GM19240 (cell line): ENCODE data around the gene UCP3.

Experiments used
- DNase-seq: peaks from one replicate; pipeline ENCODE4 v3.0.0; 2011; ENCODE audit warnings: low spot score; ENCODE audit not compliant: insufficient read length

Gene UCP3

DNA sequence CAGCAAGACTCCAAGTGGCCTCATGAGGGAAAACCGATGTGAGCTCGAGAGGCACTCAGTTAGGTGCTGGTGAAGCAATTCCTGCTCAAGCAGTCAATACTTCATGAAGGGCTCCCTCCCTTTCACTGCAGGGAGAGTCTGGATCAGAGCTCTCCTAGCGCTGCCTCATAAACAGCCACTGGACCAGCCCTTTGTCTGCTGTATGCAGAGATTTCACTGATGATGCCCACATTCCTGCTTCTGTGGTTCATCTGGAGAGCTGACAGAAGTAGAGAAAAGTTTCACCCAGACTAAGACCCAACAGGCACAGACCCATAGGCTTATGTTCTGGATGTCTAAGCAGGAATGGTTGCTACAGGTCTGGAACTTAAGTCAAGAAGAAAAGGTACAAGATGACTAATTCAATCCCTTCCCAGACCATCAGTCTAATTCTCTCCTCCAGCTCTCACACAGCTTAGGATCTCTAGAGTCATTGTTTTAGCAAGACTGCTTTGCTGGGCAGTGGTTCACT lies 30.3 kb downstream of the UCP3 start:
- DNase-seq, result no peak

DNA sequence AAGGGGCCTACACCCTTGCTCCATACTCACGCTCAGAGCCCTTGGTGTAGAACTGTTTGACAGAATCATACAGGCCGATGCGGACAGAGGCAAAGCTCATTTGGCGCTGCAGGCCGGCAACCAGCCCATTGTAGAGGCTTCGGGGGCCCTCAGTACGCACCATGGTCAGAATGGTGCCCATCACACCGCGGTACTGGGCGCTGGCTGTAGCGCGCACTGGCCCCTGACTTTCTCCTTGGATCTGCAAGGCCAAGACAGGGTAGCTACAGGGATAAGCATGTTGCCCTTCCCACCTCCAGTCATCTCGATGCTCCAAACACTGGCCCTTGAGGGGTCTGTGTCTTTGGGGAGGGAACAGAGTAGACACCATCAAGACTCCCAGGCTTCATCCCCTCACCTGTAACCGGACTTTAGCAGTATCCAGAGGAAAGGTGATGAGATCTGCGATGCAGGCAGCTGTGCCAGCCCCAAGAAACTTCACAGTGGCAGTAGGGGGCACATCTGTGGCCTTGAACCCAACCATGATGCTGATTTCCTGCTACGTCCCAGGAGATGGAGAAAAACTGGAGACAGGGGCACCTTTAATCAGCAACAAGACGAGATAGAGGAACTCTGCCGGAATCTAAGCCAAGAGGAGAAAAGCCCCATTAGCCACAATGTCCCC lies 30.9 kb downstream of the UCP3 start:
- DNase-seq, result no peak

DNA sequence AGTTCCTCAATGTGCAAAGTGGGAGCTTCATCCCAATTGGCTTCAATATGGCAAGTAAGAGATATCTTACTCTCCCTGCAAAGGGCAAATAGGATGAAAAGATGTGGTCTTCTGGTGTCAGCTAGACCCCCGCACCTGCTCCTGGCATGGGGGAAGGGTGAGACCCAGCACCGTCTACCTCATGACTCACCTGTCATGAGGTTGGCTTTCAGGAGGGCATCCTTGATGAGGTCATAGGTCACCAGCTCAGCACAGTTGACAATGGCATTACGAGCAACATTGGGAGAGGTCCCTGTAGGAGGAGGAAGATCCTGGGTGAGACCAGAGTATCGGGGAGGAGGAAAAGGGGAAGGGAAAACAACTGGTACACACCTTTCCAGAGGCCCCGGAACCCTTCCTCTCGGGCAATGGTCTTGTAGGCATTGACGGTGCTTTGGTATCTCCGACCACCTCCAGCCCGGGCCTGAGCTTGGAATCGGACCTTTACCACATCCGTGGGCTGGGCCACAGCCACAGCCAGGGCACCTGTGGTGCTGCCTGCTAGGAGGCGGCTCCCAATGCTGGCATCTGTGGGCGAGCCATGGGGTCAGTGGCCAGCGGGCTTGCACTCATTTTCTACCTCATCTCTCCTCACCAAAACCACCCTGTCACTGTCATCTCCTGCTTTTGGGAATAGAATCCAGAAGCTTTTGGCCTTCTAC lies 32.3 kb downstream of the UCP3 start:
- no peak for DNase-seq

DNA sequence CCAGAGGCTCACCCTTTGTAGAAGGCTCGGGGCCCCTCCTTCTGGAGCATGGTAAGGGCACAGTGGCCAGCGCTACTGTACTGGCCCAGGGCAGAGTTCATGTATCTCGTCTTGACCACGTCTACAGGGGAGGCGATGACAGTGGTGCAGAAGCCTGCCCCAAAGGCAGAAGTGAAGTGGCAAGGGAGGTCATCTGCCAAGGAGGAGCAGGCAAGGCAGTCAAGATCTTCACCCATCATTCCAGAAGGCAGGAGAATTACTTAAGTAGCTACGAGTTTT lies 33.5 kb downstream of the UCP3 start:
- DNase-seq, result no peak

DNA sequence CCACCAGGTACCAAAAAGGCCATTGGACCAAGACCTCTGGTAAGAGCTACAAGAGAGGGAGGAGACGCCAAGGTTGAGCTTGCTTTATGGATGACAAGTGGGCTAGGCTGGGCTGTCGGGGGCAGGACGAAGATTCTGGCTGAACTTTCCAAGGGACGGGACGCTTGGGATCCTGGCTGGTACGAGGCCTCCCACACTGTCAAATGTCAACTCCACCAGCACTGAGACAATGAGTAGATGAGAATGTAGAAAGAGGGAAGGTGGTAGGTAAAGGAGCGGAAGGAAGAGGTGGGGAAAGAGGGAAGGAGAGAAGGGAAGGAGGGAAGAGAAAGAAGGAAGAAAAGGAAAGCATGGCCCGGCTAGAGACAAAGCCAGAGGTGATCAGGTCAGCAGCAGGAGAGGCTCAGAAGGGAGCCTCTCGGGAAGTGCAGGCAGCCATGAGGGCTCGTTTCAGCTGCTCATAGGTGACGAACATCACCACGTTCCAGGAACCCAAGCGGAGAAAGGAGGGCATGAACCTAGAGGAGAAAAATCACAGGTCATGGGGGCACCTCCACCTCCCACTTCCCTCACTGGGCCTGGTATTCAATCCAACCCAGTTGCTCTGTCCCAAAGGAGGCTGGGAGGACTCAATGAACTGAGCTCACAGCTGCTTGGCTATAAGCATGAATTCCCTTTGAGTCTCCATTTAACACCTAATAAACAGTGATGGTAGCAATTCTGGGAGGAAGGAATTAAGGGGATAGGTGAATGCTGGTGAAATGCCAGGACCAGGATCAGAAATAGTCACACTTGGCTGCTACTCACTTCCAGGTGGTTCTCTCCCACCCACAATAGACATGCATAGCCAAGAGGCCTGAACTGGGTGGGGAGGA lies 34.0 kb downstream of the UCP3 start:
- no peak for DNase-seq

DNA sequence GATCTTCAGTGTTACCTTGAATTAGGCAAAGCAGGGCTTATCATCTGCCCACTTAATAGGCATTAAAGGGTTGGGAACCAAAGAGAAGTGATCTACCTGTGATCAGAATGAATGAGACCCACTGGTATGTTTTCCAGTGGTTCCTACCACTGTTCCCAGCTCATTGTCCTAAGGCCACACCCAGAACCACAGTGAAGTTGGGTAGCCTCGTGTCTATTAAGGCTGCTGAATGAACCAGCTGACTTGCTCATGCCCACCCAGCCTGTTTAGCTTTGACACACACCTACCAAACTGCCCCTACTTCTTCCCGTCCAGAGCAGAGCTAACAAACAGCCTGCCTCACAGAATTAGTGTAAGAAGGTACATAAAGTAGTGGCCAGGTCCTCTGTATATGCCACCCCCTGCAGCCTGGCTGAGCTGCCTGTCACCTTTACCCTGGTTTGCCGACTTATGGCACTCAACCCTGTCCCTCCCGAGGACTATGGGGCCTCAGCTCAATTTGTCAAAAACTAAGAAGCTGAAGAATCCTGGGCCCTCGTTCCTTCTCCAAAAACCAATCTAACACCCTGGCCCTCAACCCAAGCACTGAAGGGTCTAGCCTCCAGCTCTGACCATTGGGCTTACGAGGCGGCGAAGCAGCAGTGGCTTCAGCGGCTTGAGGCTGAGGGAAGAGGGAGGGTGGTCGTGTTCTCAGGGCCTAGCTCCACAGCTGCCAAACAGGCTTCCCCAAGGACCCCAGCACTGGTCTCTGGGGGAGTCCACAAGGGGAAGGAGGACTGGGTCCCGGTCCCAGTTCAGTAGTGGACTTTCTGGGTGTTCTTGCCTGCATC lies 36.0 kb downstream of the UCP3 start:
- DNase-seq, result no peak

DNA sequence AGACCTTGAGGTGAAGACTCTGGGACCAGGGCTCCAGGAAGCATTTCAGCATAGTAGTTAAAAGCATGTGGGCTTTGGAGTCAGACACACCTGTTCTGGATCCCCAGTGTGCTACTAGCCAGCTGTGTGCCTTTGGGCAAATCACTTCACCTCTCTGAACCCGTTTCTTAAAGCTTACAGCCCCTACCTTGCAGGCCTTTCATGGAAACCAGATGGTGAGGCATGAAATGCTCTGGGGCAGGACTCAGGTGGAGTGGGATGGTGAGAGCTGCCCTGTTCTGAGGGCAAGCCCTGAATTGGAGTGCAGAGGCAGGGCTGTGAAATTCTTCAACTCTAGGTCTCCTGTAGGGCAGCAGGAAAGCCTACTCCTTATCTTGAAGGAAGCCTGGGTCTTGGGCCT lies 36.7 kb downstream of the UCP3 start:
- DNase-seq, result no peak

DNA sequence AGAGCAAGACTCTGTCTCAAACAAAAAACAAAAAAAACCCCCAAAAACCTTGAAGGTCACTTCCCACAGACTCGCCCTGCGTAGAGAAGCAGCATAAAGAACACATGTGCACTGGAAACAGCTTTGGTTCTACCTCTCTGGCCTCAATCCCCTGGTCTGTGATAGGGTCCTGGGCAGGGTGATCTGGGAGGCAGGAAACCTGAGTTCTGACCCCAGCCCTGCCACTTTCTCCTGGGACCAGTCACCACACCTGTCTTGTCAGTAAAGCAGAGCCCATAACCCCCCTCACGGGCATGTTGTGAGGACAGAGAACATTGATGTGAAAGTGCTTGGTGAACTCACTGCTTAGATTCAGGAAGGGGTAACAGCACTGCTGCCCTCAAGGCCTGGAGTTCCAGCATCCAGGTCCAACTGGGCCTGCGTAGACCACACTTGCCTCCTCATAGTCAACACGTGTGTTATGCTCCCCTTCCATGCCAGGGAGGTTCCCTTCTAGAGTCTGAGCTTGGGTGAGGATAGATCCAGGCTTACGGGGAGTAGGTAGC lies 37.6 kb downstream of the UCP3 start:
- no peak for DNase-seq

DNA sequence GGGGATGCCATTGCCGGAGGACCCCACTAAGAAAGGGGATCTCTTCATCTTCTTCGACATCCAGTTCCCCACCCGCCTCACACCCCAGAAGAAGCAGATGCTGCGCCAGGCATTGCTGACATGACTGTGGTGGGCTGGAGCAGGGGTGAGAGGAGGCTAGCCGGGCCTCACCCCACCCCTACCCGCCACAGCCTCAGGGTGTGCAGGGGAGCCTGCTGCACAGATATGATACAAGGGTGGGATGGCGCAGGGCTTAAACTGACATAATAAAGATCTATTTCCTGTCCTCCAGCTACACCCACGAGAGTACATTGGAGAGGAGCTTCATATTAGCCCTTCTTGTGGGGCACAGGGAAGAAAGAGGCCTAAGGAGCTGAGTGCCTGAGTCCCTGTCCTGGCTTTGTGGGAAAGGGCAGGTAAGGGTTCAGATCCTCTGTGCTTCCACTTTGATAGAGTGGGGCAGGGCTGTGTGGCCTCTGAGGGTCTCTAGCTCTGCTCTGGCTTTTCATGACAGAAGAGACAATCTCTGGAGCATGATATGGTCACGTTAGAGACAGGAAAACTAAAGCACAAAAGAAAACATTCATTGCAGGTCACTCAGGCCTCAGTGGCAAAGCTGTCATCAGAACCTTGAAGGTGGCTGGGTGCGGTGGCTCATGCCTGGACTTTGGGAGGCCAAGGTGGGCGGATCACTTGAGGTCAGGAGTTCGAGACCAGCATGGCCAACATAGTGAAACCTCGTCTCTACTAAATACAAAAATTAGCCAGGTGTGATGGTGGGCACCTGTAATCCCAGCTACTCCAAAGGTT lies 38.7 kb downstream of the UCP3 start:
- DNase-seq, result no peak

DNA sequence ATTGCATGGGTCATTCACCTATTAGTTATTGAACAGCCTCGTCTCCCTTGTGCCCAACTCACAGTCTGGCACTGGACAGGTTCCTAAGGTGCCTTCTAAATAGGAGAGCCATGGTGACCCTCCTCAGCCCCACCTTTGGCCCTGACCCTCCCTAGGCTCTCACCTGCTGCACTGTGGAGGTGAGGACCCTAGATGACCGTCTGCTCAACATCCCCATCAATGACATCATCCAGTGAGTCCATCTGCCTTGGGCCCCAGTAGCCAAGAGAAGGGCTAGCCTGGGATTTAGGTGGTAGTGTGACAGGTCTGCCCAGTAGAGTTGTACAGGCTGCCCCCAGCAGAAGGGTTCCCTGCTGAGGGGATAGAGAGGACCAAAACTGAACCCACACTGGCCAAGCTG lies 39.8 kb downstream of the UCP3 start:
- no peak for DNase-seq

DNA sequence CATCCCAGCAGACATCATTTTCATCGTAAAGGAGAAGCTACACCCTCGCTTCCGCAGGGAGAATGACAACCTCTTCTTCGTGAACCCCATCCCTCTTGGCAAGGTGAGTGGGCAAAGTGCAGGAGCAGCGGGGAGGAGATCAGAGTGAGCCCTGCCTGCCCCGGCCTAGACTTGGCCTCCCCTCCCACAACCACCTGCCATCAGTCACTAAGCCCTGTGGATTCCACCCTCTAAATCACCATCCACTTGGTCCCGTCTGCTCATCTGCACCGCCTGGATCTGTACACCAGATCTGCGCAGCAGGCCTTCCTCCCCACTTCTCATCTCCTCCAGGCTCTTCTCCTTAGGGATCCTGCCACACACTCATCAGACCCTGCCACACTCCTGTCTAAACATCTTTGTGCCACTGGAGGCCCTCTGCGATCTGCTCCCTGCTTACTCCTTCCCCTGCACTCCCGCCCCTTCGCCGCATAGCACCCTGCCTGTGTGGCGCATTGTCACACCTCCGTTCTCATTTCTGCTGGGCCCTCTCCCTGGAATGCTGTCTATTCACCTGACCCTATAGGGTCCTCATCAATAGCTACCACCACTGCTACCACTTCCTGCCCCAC lies 40.4 kb downstream of the UCP3 start:
- DNase-seq, result no peak

DNA sequence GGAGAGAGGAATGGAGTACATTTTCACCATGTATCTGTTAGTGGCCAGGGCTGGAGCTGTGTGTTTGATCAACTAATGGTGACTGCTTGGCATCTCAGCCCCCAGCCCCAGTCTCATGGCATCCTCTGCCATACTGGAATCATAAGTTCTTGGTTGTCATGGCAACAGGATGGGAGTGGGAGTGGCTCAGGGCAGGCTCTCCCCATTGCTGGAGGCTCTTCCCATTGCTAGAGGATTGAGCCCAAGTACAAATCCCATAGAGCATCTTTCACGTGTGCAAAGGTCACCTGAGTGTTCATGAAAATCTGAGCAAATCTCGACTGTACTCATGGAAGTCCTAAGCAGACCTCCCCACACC lies 43.1 kb downstream of the UCP3 start:
- no peak for DNase-seq

DNA sequence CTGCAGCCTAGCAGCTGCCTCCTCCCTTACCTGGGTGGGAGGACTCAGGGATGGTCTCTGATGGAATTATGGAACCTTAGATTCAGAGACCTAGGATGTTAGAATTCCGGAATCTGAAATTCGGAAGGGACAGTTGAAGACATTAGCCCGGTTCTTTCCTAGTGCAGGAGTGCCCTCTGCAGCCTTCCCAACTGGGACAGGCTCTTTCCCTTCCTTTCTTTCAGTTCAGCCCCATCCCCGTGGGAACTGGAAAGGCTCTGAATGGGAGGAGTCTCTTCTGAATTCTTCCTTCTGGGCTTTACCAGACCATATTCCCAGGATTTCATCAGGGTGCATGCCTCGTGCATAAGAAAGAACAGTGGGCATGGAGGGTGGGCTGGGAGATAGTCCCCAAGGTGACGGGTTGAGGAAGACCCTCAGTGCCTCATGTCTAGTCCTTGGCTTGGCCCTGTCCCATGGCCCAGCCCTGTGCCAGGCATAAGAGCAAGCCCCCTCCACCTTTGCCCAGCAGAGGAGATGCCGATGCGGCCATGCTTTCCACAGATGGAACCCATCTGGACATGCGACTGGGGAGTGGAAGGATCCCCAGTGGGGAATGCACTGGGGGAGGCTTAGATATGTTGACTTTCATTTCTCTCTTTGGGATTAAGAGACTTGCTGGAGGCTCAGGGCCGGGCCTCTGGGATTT lies 43.7 kb downstream of the UCP3 start:
- no peak for DNase-seq

DNA sequence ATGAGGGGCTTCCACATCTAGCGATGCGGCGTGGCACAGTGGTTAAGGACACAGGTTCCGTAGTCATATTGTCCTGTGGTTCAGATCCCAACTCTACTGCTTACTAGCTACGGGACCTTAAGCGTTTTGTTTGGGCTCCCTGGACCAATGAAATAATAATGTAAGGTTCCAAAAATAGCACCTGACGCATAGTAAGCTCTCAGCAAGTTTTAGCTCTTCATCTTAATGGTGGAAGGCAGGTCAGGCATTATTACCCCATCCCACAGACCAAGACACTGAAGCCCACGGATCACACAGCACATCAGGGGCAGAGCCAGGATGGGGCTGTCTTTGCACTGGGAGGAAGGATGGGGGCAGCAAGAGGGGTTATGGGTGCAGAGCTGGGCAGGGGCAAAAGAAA lies 45.0 kb downstream of the UCP3 start:
- no peak for DNase-seq

DNA sequence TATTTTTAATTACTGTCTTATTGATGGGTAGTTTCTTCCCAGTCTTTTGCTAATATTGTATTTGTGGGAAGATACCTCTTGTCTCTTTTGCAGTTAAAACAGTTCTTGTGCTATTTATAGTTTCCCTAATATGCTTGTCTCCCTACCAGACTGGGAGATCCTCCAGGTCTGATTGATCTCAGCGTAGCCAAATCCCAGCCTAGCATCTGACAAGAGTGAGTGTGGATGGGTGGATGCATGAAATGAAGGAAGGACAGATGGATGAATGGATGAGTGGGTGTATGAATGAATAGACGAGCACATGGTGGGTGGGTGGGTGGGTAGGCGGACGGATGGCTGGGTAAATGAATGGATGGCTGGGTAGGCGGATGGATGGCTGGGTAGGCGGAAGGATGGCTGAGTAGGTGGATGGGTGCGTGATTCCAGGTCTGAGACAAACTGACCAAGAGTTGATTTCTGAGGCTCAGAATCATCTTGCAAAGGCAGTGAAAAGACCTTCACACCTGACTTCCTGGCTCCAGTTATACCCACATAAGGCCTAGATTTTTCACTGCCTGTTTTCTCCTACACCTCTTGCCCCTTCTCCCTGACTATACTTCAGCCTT lies 46.7 kb downstream of the UCP3 start:
- DNase-seq, result no peak

DNA sequence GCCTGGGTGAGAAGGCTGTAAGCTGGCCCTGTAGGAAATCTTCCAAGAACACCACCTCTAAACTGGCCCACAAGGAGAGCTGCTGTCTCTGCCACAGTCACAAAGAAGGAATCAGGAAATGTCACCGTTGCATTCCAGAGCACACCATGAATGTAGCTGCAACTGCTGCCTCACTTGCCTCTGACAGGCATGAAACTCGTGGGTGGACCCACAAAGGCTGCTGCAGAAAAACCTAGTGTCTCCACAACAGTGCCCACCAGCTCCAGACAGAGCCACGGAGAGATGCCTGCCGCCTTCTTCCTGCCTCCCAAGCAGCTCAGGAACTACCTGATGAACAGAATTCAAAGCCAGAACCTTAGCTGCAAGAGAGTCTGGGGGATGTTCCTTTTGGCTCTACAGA lies 47.6 kb downstream of the UCP3 start:
- no peak for DNase-seq

DNA sequence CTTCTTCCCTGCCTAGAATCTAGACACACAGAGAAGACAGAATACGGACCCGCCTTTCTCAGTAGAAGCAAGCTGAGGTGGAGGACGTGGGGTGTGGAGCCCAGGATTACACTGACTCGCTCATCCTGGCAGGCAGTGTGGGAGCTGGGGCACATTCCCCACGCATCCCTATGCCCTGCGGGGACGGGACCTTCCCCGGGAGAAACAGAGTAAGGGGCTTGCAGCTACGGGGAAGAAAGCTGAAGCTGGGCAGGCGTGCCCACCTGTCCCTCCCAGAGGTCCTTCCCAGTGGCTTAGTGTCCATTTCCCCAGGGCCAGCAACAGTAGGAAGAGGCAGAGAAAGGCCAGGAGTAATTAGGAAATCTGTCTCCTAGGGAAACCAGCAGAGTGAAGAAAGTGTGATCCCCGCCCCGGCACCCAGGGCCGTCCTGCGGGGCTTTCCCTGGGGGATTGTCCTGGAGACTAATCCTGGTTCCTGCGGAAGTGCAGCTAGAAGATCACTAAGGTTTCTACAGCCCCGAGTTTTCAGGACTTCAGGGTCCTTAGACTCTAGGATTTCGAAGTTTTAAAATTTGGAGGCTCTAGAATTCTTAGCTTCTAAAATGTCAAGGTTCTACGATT lies 50.3 kb downstream of the UCP3 start:
- DNase-seq, result no peak

DNA sequence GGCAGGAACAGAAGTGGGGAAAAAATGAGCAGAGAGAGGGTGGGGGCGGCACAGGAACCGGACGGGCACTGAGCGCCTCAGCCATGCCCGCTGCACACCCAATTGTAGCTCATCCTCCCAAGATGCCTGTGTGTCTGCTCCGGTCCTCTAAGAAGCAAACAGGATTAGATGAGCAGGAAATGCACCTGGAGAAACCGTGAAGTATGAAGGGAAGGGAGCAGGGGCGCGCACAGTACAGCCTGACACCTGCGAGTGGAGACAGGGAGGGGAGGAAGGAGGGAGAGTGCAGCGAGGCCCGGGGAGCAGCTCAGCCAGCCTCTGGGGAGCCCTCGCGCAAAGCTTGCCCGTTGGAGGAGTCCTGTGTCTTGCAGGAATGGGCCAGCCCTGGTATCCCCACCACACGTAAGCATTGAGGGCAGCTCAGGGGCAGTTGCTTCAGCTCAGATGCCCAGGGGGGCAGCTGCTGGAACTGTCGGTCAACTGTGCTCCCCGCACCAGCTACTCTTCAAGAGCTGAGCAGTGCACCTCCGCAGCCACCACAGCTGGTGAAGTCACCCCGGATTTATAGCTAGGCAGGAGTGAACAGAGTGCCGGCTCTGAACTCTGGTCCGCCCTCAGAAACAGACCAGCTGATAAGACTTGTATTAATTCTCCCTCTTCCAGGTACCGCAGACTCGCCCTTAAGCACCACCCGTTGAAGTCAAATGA lies 51.1 kb downstream of the UCP3 start:
- no peak for DNase-seq
